CD4-positive, alpha-beta T cell (primary cell): ENCODE measurements around the gene VENTX. TPM values are rescaled to one million over a fixed set of nuclear protein-coding genes. Genes with fewer than 3 reads are reported as not detected.

Experiments
- ATAC-seq: fragments of 200-7000 bp; cut with Tn5 transposase; one replicate; pipeline ENCODE4 v1.10.0; 2022; ENCODE audit warnings: mild to moderate bottlenecking; ENCODE audit not compliant: poor library complexity
- CTCF ChIA-PET: fragments of 350-600 bp; sonication (Branson Sonifier 250); formaldehyde crosslinking; loops from one replicate; lab custom pipeline; 2021; ENCODE audit warnings: antibody characterized with exemption, inconsistent platforms; lab: Charles Lee
- POLR2A ChIA-PET: fragments of 350-600 bp; sonication (Branson Sonifier 250); formaldehyde crosslinking; loops from one replicate; lab custom pipeline; 2021; ENCODE audit warnings: antibody characterized with exemption, inconsistent platforms; lab: Charles Lee
- DNase-seq, 14 experiments: peaks; one replicate each; pipeline ENCODE4 v3.0.0-alpha.2; 2013 to 2020; ENCODE audit warnings: mixed read lengths in 2 of 14
- H3K27ac ChIP-seq, 2 donors: one replicate each; pipeline versions ENCODE4 v1.5.1 to v1.7.0; 2013; ENCODE audit warnings: low read length in 2 of 2, low read depth in 1 of 2, mild to moderate bottlenecking in 1 of 2
- H3K27me3 ChIP-seq, 2 experiments: 1 replicate in 1 of 2; 2 replicates in 1 of 2; pipeline versions ENCODE4 v1.6.1 to v1.7.0; 2013; ENCODE audit warnings: low read length in 2 of 2, control low read depth in 1 of 2, mild to moderate bottlenecking in 1 of 2, moderate library complexity in 1 of 2; ENCODE audit not compliant: insufficient read depth in 2 of 2, control insufficient read depth in 1 of 2
- H3K36me3 ChIP-seq: one replicate; pipeline ENCODE4 v1.6.1; 2013; ENCODE audit warnings: low read length, control low read depth; ENCODE audit not compliant: insufficient read depth
- H3K4me1 ChIP-seq: one replicate; pipeline ENCODE4 v1.6.1; 2013; ENCODE audit warnings: low read length, control low read depth; ENCODE audit not compliant: insufficient read depth
- H3K4me3 ChIP-seq: one replicate; pipeline ENCODE4 v1.5.1; 2013; ENCODE audit warnings: mild to moderate bottlenecking, low read length, moderate library complexity
- H3K9me3 ChIP-seq, 2 experiments: 1 replicate in 1 of 2; 2 replicates in 1 of 2; pipeline versions ENCODE4 v1.6.1 to v1.7.0; 2013; ENCODE audit warnings: low read length in 2 of 2, mild to moderate bottlenecking in 2 of 2, control low read depth in 1 of 2, moderate library complexity in 1 of 2; ENCODE audit not compliant: control insufficient read depth in 1 of 2, insufficient read depth in 1 of 2
- H3K27ac Mint-ChIP-seq: one replicate; pipeline ENCODE4 v1.8.0; 2020; ENCODE audit warnings: mixed read lengths
- H3K27me3 Mint-ChIP-seq: one replicate; pipeline ENCODE4 v1.8.0; 2021; ENCODE audit warnings: mixed read lengths
- H3K36me3 Mint-ChIP-seq: one replicate; pipeline ENCODE4 v1.8.0; 2021; ENCODE audit warnings: low read depth, mixed read lengths
- H3K4me1 Mint-ChIP-seq: one replicate; pipeline ENCODE4 v1.8.0; 2021; ENCODE audit warnings: low read depth, mixed read lengths
- H3K4me3 Mint-ChIP-seq: one replicate; pipeline ENCODE4 v1.8.0; 2020; ENCODE audit warnings: mild to moderate bottlenecking, mixed read lengths
- H3K9me3 Mint-ChIP-seq: one replicate; pipeline ENCODE4 v1.8.0; 2020; ENCODE audit warnings: mixed read lengths
- CTCF ChIP-seq: fragments of 200-600 bp; IDR thresholded peaks from one replicate; pipeline ENCODE4 v1.8.0; 2022; ENCODE audit warnings: antibody characterized with exemption, mild to moderate bottlenecking
- intact Hi-C, 2 experiments: fragments of 100-400 bp; cut with DNase I in 1 of 2; cut with micrococcal nuclease in 1 of 2; formaldehyde crosslinking; loops; one replicate each; pipeline versions ENCODE4 v1.15.1 to v1.9.0; 2023 to 2025; cut with DNase I, micrococcal nuclease
- total RNA-seq, 174 experiments: library from RNA in 2 of 174; stranded (reverse) in 2 of 174; gene quantifications; one replicate each; pipeline ENCODE4 v1.2.3 and lab custom pipeline; 2021 to 2026

VENTX gene
- total RNA-seq, 2 experiments from 2014 or later, result 0.11 to 0.14 TPM

- no peaks in the 10 kb centered on the region for H3K9me3 Mint-ChIP-seq
- intact Hi-C loops, result no loop called here
- H3K27ac Mint-ChIP-seq, result no peak overlapping the region
- Histone ChIP-seq H3K36me3 (no peaks in the 10 kb centered on the region), H3K27ac (no peak overlapping the region), H3K4me3 (peak overlapping the region; percentile 48), H3K27me3 (peaks cover 53 to 58% of the 10 kb centered on the region in 2 experiments), H3K4me1 (peaks cover 36% of the 10 kb centered on the region), H3K9me3 (peaks cover 0 to 24% of the 10 kb centered on the region in 2 experiments)
- no peaks in the 10 kb centered on the region for H3K36me3 Mint-ChIP-seq
- peak overlapping the region; percentile 85 for H3K4me3 Mint-ChIP-seq
- peaks cover 21% of the 10 kb centered on the region for H3K4me1 Mint-ChIP-seq
- no peak for TF ChIP-seq CTCF
- H3K27me3 Mint-ChIP-seq, result peaks cover 45% of the 10 kb centered on the region
- ChIA-PET CTCF (no interaction called here), POLR2A (no interaction called here)
- DNase-seq (peak in 2 of 14 experiments; percentile 31 to 32), ATAC-seq (peak; percentile 19)
Observed at GRCh38 chr10:133241501-133242205, 4.0 kb downstream of the VENTX start.

GRCh38 chr10:133242611-133243356 lies 5.1 kb downstream of the VENTX start:
- Histone ChIP-seq H3K27me3 (peaks cover 44 to 46% of the 10 kb centered on the region in 2 experiments), H3K9me3 (peaks cover 0 to 21% of the 10 kb centered on the region in 2 experiments), H3K27ac (no peak overlapping the region), H3K4me3 (no peak overlapping the region), H3K36me3 (no peaks in the 10 kb centered on the region), H3K4me1 (peaks cover 25% of the 10 kb centered on the region)
- H3K27me3 Mint-ChIP-seq, result peaks cover 45% of the 10 kb centered on the region
- no peak for TF ChIP-seq CTCF
- CTCF ChIA-PET, result no interaction called here
- H3K27ac Mint-ChIP-seq, result no peak overlapping the region
- no peak for ATAC-seq
- no peaks in the 10 kb centered on the region for H3K36me3 Mint-ChIP-seq
- POLR2A ChIA-PET, result no interaction called here
- intact Hi-C loops, result no loop called here
- peak in 1 of 14 experiments; percentile 24 for DNase-seq
- peaks cover 21% of the 10 kb centered on the region for H3K4me1 Mint-ChIP-seq
- no peak overlapping the region for H3K4me3 Mint-ChIP-seq
- no peaks in the 10 kb centered on the region for H3K9me3 Mint-ChIP-seq

GRCh38 chr10:133243593-133243992 lies 5.9 kb downstream of the VENTX start:
- H3K27me3 Mint-ChIP-seq, result peaks cover 41% of the 10 kb centered on the region
- H3K27ac Mint-ChIP-seq, result no peak overlapping the region
- Histone ChIP-seq H3K27me3 (peaks cover 38 to 39% of the 10 kb centered on the region in 2 experiments), H3K27ac (no peak overlapping the region), H3K9me3 (peaks cover 0 to 16% of the 10 kb centered on the region in 2 experiments), H3K36me3 (no peaks in the 10 kb centered on the region), H3K4me3 (no peak overlapping the region), H3K4me1 (peaks cover 21% of the 10 kb centered on the region)
- CTCF ChIA-PET, result no interaction called here
- no peak overlapping the region for H3K4me3 Mint-ChIP-seq
- no peaks in the 10 kb centered on the region for H3K9me3 Mint-ChIP-seq
- intact Hi-C loops, result no loop called here
- H3K4me1 Mint-ChIP-seq, result peaks cover 19% of the 10 kb centered on the region
- no peak for TF ChIP-seq CTCF
- DNase-seq (no peak), ATAC-seq (no peak)
- POLR2A ChIA-PET, result no interaction called here
- H3K36me3 Mint-ChIP-seq, result no peaks in the 10 kb centered on the region
